Measurements from ENCODE around the gene TUFM.

Gene TUFM

GRCh38 chr16:28865722-28866453, 19.7 kb upstream of the TUFM start:
- Histone ChIP-seq H3K27ac (ENCODE audit: low read length) (no peak overlapping the region), H3K9ac (ENCODE audit: low read length) (no peak overlapping the region), H3K4me3 (ENCODE audit: low read length) (no peak overlapping the region), H3K36me3 (replicated peaks; ENCODE audit: low read depth, low read length) (peaks cover 3% of the 10 kb centered on the region), H3K4me1 (ENCODE audit: low read length) (peaks cover 15% of the 10 kb centered on the region), H4K20me1 (ENCODE audit: insufficient read depth, low read length) (peaks cover 5% of the 10 kb centered on the region), H3K4me2 (ENCODE audit: low read length) (no peak overlapping the region), H3K27me3 (ENCODE audit: low read depth, low read length) (no peaks in the 10 kb centered on the region), H2AFZ (ENCODE audit: low read depth, low read length) (no peak overlapping the region), H3K9me3 (ENCODE audit: insufficient read depth, low read length) (no peaks in the 10 kb centered on the region), H3K79me2 (ENCODE audit: low read length) (peaks cover 36% of the 10 kb centered on the region)
- TF ChIP-seq EZH2phosphoT487 (IDR thresholded peaks at IDR 0.05; ENCODE audit: low read depth) (no peak), CTCF (IDR thresholded peaks at IDR 0.05; ENCODE audit: low read depth, low read length) (no peak)

- H3K9ac ChIP-seq (ENCODE audit: low read length): no peak overlapping the region
Measured at GRCh38 chr16:28865001-28865688, 19.0 kb upstream of the TUFM start.

GRCh38 chr16:28863929-28864793, 18.0 kb upstream of the TUFM start:
- Histone ChIP-seq H4K20me1 (ENCODE audit: insufficient read depth, low read length) (peaks cover 5% of the 10 kb centered on the region), H3K9ac (ENCODE audit: low read length) (peak overlapping the region; percentile 84), H3K79me2 (ENCODE audit: low read length) (peaks cover 36% of the 10 kb centered on the region), H3K27me3 (ENCODE audit: low read depth, low read length) (no peaks in the 10 kb centered on the region), H3K9me3 (ENCODE audit: insufficient read depth, low read length) (no peaks in the 10 kb centered on the region), H3K4me3 (ENCODE audit: low read length) (peak overlapping the region; percentile 85), H3K4me2 (ENCODE audit: low read length) (peak overlapping the region; percentile 97), H2AFZ (ENCODE audit: low read depth, low read length) (peak overlapping the region; percentile 96; the same call in 1 of the 2 replicates), H3K4me1 (ENCODE audit: low read length) (peaks cover 15% of the 10 kb centered on the region), H3K36me3 (replicated peaks; ENCODE audit: low read depth, low read length) (peaks cover 3% of the 10 kb centered on the region), H3K27ac (ENCODE audit: low read length) (peak overlapping the region; percentile 76)
- TF ChIP-seq EZH2phosphoT487 (IDR thresholded peaks at IDR 0.05; ENCODE audit: low read depth): no peak
- TF ChIP-seq CTCF (IDR thresholded peaks at IDR 0.05; ENCODE audit: low read depth, low read length): no peak

More at GRCh38 chr16:28865001-28865688, 19.0 kb upstream of the TUFM start:
- H3K27ac ChIP-seq (ENCODE audit: low read length): no peak overlapping the region
- H3K36me3 ChIP-seq (replicated peaks; ENCODE audit: low read depth, low read length): peaks cover 3% of the 10 kb centered on the region
- peak overlapping the region; percentile 97 for H3K4me2 ChIP-seq (ENCODE audit: low read length)
- H3K4me3 ChIP-seq (ENCODE audit: low read length): peak overlapping the region; percentile 85; the same call in 1 of the 2 replicates
- H3K4me1 ChIP-seq (ENCODE audit: low read length): peaks cover 15% of the 10 kb centered on the region
- no peaks in the 10 kb centered on the region for H3K9me3 ChIP-seq (ENCODE audit: insufficient read depth, low read length)
- H2AFZ ChIP-seq (ENCODE audit: low read depth, low read length): no peak overlapping the region
- peaks cover 5% of the 10 kb centered on the region for H4K20me1 ChIP-seq (ENCODE audit: insufficient read depth, low read length)
- H3K79me2 ChIP-seq (ENCODE audit: low read length): peaks cover 36% of the 10 kb centered on the region
- no peak for TF ChIP-seq CTCF (IDR thresholded peaks at IDR 0.05; ENCODE audit: low read depth, low read length)
- TF ChIP-seq EZH2phosphoT487 (IDR thresholded peaks at IDR 0.05; ENCODE audit: low read depth): no peak
- no peaks in the 10 kb centered on the region for H3K27me3 ChIP-seq (ENCODE audit: low read depth, low read length)

Measured in OCI-LY3 (cell line).